OCI-LY3 (cell line): ENCODE measurements around the gene ARHGAP40.

ENCODE experiments used
- H2AFZ ChIP-seq: fragments of 200-600, 300-600 bp; shearing (Covaris generic); 2 replicates; pipeline ENCODE4 v1.6.0; 2014; ENCODE audit warnings: antibody characterized with exemption, low read depth, low read length
- H3K27ac ChIP-seq: fragments of 200-600, 300-600 bp; sonication (generic); 2 replicates; pipeline ENCODE4 v1.5.1; 2014; ENCODE audit warnings: mild to moderate bottlenecking, low read length, moderate library complexity, mixed read lengths
- H3K27me3 ChIP-seq: fragments of 200-600, 300-600 bp; sonication (generic); 2 replicates; pipeline ENCODE4 v1.6.1; 2014; ENCODE audit warnings: low read depth, low read length, mixed read lengths
- H3K36me3 ChIP-seq: fragments of 200-600, 300-600 bp; sonication (generic); replicated peaks from 2 replicates; pipeline ENCODE3; 2014; ENCODE audit warnings: low read depth, low read length, mixed read lengths
- H3K4me1 ChIP-seq: fragments of 300-600, 200-600 bp; sonication (generic); 2 replicates; pipeline ENCODE4 v1.6.1; 2014; ENCODE audit warnings: low read length, mixed read lengths
- H3K4me2 ChIP-seq: fragments of 200-600, 300-600 bp; sonication (generic); 2 replicates; pipeline ENCODE4 v1.6.1; 2014; ENCODE audit warnings: low read length, mixed read lengths
- H3K4me3 ChIP-seq: fragments of 300-600, 200-600 bp; sonication (generic); 2 replicates; pipeline ENCODE4 v1.5.1; 2014; ENCODE audit warnings: antibody characterized with exemption, mild to moderate bottlenecking, low read length, moderate library complexity
- H3K79me2 ChIP-seq: fragments of 300-600, 200-600 bp; shearing (Covaris generic); 2 replicates; pipeline ENCODE4 v1.6.1; 2014; ENCODE audit warnings: mild to moderate bottlenecking, low read length, mixed read lengths
- H3K9ac ChIP-seq: fragments of 300-600, 200-600 bp; shearing (Covaris generic); 2 replicates; pipeline ENCODE4 v1.6.0; 2014; ENCODE audit warnings: mild to moderate bottlenecking, low read length, moderate library complexity
- H3K9me3 ChIP-seq: fragments of 200-600, 300-600 bp; shearing (Covaris generic); 2 replicates; pipeline ENCODE4 v1.6.1; 2014; ENCODE audit warnings: low read length, mixed read lengths; ENCODE audit not compliant: insufficient read depth
- H4K20me1 ChIP-seq: fragments of 200-600, 300-600 bp; sonication (generic); 2 replicates; pipeline ENCODE4 v1.6.1; 2016; ENCODE audit warnings: low read length, mixed read lengths; ENCODE audit not compliant: insufficient read depth
- CTCF ChIP-seq: fragments of 200-600, 300-600 bp; sonication (generic); IDR thresholded peaks from 2 replicates; pipeline ENCODE4 v1.5.1; 2014; ENCODE audit warnings: antibody characterized with exemption, low read length, low read depth
- EZH2phosphoT487 ChIP-seq: fragments of 200-600 bp; shearing (Covaris generic); IDR thresholded peaks from 2 replicates; pipeline ENCODE4 v1.6.1; 2018; ENCODE audit warnings: antibody characterized with exemption, mixed run types, low read depth

Gene ARHGAP40

GRCh38 chr20:38617011-38617829, 15.6 kb downstream of the ARHGAP40 start:
- TF ChIP-seq EZH2phosphoT487, result no peak
- no peak for TF ChIP-seq CTCF
- H2AFZ ChIP-seq, result no peak overlapping the region
- H3K27ac ChIP-seq, result no peak overlapping the region
- H3K4me1 ChIP-seq, result no peaks in the 10 kb centered on the region
- no peak overlapping the region for H3K9ac ChIP-seq
- H3K36me3 ChIP-seq, result no peaks in the 10 kb centered on the region
- no peak overlapping the region for H3K4me2 ChIP-seq
- H3K4me3 ChIP-seq, result no peak overlapping the region
- no peaks in the 10 kb centered on the region for H4K20me1 ChIP-seq
- H3K9me3 ChIP-seq, result no peaks in the 10 kb centered on the region
- H3K27me3 ChIP-seq, result peaks cover 59% of the 10 kb centered on the region
- no peaks in the 10 kb centered on the region for H3K79me2 ChIP-seq

- H3K4me1 ChIP-seq, result no peaks in the 10 kb centered on the region
- no peaks in the 10 kb centered on the region for H4K20me1 ChIP-seq
- H3K27me3 ChIP-seq, result peaks cover 65% of the 10 kb centered on the region
- no peaks in the 10 kb centered on the region for H3K36me3 ChIP-seq
- TF ChIP-seq CTCF (no peak), EZH2phosphoT487 (no peak)
- H2AFZ ChIP-seq, result no peak overlapping the region
- no peaks in the 10 kb centered on the region for H3K9me3 ChIP-seq
- no peaks in the 10 kb centered on the region for H3K79me2 ChIP-seq
- no peak overlapping the region for H3K9ac ChIP-seq
- no peak overlapping the region for H3K27ac ChIP-seq
- H3K4me3 ChIP-seq, result no peak overlapping the region
- H3K4me2 ChIP-seq, result no peak overlapping the region
Measured at GRCh38 chr20:38617830-38618196, 16.2 kb downstream of the ARHGAP40 start.

- no peak for TF ChIP-seq CTCF
- no peak for TF ChIP-seq EZH2phosphoT487
- Histone ChIP-seq H2AFZ (no peak overlapping the region), H3K27me3 (peaks cover 55% of the 10 kb centered on the region), H3K4me3 (no peak overlapping the region), H3K27ac (no peak overlapping the region), H3K9me3 (no peaks in the 10 kb centered on the region), H3K79me2 (no peaks in the 10 kb centered on the region), H3K9ac (no peak overlapping the region), H4K20me1 (no peaks in the 10 kb centered on the region), H3K36me3 (no peaks in the 10 kb centered on the region), H3K4me1 (no peaks in the 10 kb centered on the region), H3K4me2 (no peak overlapping the region)
Measured at GRCh38 chr20:38620441-38620840, 18.8 kb downstream of the ARHGAP40 start.

GRCh38 chr20:38623061-38623460, 21.5 kb downstream of the ARHGAP40 start:
- H3K9ac ChIP-seq, result no peak overlapping the region
- H4K20me1 ChIP-seq, result no peaks in the 10 kb centered on the region
- H3K4me3 ChIP-seq, result no peak overlapping the region
- peaks cover 39% of the 10 kb centered on the region for H3K27me3 ChIP-seq
- TF ChIP-seq CTCF (no peak), EZH2phosphoT487 (no peak)
- no peaks in the 10 kb centered on the region for H3K79me2 ChIP-seq
- no peaks in the 10 kb centered on the region for H3K36me3 ChIP-seq
- no peak overlapping the region for H2AFZ ChIP-seq
- H3K4me2 ChIP-seq, result no peak overlapping the region
- H3K27ac ChIP-seq, result no peak overlapping the region
- H3K9me3 ChIP-seq, result no peaks in the 10 kb centered on the region
- no peaks in the 10 kb centered on the region for H3K4me1 ChIP-seq
